Superior temporal gyrus (tissue), 1 donor: ENCODE data around the gene CABP7.

Experiments used
- DNase-seq: peaks from one replicate; pipeline ENCODE4 v3.0.0-alpha.2; 2016; ENCODE audit errors: extremely low spot score

Gene CABP7

GRCh38 chr22:29719899-29720645 lies at the start of gene CABP7:
Gene CABP7, plus strand, starts transcription at chr22:29720003. Its CDS starts 422 bp downstream, at chr22:29720425.
- no peak for DNase-seq

- DNase-seq: no peak
These were observed 49.2 kb upstream of the CABP7 start for GRCh38 chr22:29670626-29671025.

DNA sequence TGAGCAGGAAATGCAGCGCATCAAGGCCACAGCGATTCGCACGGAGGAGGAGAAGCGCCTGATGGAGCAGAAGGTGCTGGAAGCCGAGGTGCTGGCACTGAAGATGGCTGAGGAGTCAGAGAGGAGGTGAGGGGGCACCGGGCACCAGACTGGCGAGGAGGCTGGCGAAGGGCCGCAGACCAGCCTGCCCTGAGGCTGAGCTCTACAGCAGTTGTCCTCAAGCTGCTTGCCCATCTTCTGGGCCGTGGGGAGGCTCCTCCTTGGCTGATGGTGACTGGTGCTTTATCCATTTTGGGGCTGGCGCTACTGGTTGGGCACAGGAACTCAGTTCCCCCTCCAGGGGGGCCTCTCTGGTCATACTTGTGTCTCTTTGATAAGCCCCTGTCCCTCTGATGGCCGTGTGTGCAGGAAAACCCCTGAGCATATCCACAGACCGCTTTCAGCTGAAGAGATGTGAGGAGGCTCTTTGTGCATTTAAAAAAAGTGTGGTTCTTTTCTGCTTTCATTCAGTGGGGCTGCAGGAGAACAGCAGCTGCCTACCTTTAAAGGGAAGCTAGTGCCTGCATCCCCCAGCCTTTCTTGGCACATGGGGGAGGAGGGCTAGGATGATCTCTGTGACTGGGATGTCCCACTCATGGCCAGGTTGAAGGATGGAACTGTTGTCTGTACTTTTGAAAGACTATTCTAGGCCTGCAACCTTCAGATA lies 46.3 kb upstream of the CABP7 start:
- no peak for DNase-seq

GRCh38 chr22:29674121-29674520 lies 45.7 kb upstream of the CABP7 start:
- no peak for DNase-seq

GRCh38 chr22:29679316-29679715 lies 40.5 kb upstream of the CABP7 start:
- no peak for DNase-seq

DNA sequence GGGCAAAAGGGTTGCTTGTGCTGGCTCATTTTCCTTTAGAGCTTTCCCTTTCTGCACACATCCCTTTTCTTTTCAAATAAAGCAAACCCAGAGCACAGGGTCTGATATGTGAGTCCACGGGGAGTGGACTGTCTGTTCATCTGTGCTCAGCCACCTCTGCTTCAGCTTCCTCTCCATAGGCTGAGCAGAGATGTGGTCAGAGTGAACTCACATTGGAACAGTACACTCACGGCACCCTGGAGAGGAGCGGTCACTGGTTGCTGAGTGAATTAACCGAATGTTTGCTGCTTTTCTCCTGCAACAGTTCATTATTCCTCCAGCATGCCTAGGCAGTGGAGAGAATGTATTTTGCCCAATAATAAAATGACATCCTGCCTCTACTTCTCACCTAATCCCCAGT lies 36.3 kb upstream of the CABP7 start:
- no peak for DNase-seq

GRCh38 chr22:29684244-29684643 lies 35.6 kb upstream of the CABP7 start:
- no peak for DNase-seq

DNA sequence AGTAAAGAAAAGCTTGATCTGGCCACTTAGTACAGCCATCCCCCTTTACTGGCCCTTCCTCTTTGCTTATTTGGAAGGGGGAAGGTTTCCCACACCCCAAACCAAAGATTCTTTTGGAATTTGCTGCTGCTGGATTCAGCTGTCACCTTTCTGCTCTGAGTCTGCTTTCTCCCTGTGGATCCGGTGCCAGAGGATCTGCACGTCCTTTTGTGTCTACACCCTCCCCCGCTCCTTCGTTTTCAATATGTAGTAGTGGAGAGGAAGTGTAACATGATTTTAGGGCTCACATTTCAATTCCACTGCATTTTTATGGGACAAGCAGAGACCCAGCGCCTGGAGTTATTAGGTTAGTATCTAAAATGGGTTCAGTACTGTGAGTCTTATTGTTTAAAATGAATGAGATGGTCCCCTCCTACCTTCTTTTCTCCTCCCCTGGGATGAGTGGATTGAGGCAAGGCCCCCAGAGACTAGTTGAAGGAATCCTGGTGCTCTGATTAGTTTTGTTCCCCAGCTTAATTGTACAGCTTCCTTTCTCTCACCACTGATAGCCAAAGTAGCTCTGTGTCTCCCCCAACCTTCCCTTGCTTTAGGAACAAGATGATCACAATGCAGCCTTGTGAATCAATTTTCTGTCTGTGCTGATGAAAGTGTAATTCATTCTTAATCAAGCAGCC lies 30.5 kb upstream of the CABP7 start:
- no peak for DNase-seq

DNA sequence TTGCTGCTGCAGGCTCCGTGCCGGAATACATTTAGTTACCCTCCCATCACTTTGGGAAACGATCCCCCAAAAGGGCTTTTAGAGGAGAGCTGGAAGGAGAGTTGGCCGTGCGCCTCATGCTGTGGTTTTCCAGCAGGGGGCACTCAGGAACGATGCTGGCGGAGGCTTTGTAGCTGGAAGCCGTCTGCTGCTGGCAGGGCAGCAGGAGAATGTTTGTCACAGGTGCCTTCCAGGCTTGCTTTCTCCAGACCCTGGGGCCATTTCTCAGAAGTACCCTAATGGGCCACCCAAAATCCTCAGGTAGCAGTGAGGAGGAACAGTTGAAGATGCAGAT lies 30.0 kb upstream of the CABP7 start:
- DNase-seq: peak; percentile 90

DNA sequence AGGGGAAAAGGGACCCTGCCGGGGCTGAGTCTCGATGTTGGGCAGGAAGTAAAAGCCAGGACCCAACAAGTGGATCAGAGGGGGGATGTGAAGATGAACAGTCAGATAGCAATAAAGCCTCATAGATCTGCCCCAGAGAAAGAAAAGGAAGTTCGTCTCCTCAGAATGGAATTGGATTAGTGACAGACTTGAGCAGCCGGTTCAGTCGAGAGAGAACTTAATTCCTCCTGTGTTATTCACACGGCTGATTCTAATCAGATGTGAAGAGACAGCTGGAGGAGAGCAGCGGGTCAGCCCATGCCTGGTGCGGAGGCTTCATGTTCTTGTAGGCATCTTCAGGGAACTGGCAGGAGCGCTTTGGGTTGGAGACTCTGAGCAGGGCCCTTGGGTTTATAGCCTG lies 29.3 kb upstream of the CABP7 start:
- DNase-seq: no peak

GRCh38 chr22:29691636-29692326 lies 28.0 kb upstream of the CABP7 start:
- no peak for DNase-seq

DNA sequence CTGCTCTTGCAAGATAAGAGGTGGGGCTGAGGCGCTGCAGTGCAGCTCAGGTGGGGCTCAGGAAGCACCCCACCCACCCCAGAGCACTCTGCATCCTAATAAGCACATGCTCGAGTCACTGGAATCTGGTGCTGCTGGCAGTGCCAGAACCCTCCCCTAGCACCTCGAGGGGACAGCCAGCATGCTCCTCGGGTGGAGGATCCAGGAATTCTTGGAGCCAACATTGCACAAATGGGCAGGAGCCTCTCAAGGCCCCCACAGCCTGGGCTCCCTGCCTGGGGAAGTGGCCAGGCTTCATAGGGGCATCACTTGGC lies 27.5 kb upstream of the CABP7 start:
- DNase-seq: no peak

GRCh38 chr22:29693161-29693560 lies 26.6 kb upstream of the CABP7 start:
- DNase-seq: no peak

DNA sequence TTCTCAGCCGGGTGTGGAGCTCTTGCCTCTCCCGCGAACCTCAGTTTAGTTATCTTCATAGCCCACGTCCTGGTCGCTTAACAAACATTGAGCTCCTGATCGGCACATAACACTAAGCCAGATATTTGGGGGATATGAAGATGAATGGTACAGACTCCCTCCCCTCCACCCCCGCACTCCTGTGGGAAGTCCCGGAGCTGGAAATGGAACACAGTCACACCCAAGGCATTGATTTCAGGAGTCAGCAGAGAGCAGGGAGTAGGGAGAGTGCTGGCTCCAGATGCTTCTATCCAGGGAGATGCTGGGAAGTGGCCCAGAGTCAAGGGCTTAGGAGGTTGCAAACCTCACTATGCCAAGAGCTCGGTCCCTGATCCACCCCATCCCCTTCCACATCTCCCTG lies 26.1 kb upstream of the CABP7 start:
- no peak for DNase-seq

- DNase-seq: peak; percentile 63
These were observed 24.5 kb upstream of the CABP7 start for GRCh38 chr22:29695129-29695926.

DNA sequence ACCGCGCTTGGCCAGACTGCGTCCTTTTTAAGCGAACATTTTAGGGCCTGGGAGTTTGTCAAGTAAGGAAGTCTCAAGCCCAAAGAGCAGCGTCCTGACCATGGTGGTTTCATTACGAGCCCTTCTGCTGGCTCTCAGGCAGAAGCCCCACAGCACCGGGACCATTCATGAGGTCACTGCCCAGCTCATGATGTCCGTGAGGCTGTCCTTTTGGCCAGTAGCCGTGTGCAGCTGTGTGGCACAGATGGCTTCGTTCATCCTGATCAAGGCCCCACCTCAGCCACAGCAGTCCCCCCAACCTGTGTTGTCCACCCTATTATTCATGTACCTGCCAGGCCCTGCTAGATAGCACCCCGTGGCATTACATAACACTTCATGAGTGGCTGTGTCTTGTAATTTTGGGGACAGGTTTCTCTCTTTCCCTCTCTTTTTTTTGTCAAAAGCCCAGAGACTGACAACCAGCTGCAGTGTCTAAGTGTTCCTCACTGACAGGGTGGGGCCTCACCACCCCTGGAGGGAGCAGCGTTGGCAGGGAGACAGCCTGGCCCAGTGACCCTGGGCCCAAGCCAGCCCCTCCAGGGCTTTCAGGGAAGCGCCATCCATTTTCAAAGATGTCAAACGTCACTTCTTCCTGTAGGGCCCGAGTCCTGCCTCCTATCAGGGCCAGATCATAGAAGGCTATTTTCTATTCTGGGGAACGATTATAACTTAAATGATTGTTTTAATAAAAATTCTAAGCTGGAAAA lies 21.8 kb upstream of the CABP7 start:
- DNase-seq: no peak

DNA sequence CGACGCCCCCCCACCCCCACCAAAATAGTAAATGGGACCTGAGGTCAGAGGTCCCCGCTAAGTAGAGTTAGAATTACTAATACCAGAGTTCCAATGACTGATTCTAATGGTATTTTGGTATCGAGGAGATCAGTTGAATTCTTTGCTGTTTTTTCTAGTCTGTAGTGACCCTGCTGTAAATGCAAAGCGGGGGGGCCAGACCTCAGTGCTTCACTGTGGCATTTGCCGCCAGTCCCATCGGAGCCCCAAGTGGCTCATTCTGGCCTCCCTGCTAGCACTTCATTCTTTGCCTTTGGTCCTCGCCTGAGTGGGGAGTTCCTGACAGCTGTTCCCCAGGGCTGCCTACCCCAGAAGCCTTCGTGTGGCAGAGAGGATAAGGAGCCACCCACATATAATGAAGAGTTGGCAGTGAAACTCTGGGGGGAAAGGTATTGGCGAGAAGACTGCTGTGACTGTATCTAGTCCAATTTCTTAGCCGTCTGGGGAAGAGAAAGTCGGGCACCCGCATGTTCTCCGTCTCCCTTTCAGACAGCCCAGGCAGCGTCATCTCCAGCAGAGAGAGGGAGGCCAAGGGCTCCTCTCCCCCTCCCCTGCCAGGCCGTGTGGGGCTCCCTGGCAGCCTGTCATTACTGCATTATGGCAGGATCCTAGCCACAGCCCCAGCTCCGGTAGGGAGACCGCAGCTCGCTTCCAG lies 19.4 kb upstream of the CABP7 start:
- DNase-seq: no peak

DNA sequence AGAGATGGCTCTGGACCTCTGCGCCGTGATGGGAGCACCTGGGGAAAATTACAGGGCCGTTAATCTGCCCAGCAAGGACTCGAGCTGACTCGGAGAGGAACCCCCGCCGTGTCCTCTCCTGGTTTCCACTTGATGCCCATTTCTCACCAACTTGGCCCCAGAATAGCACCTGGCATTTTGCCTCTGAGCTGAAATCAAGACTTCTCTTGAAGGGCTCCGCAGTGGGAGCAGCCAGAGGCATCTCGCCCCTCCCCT lies 19.0 kb upstream of the CABP7 start:
- DNase-seq: no peak

GRCh38 chr22:29701155-29701999 lies 18.4 kb upstream of the CABP7 start:
- DNase-seq: no peak
